HCT116 (cell line): Measurements from ENCODE around the gene EXOSC7. TPM values are rescaled to one million over a fixed set of nuclear protein-coding genes. Genes with fewer than 3 reads are reported as not detected.

Experiments
- ATAC-seq: fragments of 200-7000 bp; cut with Tn5 transposase; 2 replicates; pipeline ENCODE4 v1.9.1; 2020; ENCODE audit warnings: mild to moderate bottlenecking, moderate library complexity
- BruUV-seq: library from RNA; stranded (reverse); fragments of 400-500 nt; replicated peaks from 2 replicates; lab custom pipeline; 2021; lab: Mats Ljungman, UMichigan
- CTCF ChIA-PET: fragments of 300-600 bp; sonication (Branson Sonifier 250); formaldehyde crosslinking; loops from one replicate; lab custom pipeline; 2021; ENCODE audit warnings: antibody characterized with exemption; lab: Charles Lee
- POLR2A ChIA-PET: fragments of 300-600, 350-600 bp; sonication (Branson Sonifier 250); formaldehyde crosslinking; loops from one replicate; lab custom pipeline; 2021; ENCODE audit warnings: antibody characterized with exemption; lab: Charles Lee
- RAD21 ChIA-PET, 2 experiments: fragments of 300-600 bp; sonication (Branson Sonifier 250); formaldehyde crosslinking; loops; one replicate each; lab custom pipeline; 2023; ENCODE audit warnings: low total read pairs in 2 of 2; ENCODE audit not compliant: uncharacterized antibody in 2 of 2, unreplicated experiment in 2 of 2, low non-redundant PET in 1 of 2; lab: Charles Lee
- DNase-seq: peaks from one replicate; pipeline ENCODE4 v3.0.0-alpha.2; 2010; ENCODE audit warnings: low read depth, low spot score
- H2AFZ ChIP-seq: fragments of 200-600 bp; shearing (Covaris generic), sonication (generic); 2 replicates; pipeline ENCODE4 v1.6.1; 2017; ENCODE audit warnings: low read depth, mixed run types, mixed read lengths, antibody characterized with exemption, low read length; ENCODE audit not compliant: poor library complexity, severe bottlenecking
- H3K27ac ChIP-seq: 2 replicates; pipeline ENCODE4 v1.5.1; 2012; ENCODE audit warnings: low read depth, low read length
- H3K27me3 ChIP-seq: fragments of 200-600 bp; sonication (generic); 2 replicates; pipeline ENCODE4 v1.6.1; 2016; ENCODE audit warnings: mixed run types, low read length, mixed read lengths; ENCODE audit not compliant: insufficient read depth
- H3K36me3 ChIP-seq, 2 experiments: fragments of 200-500 bp in 1 of 2; fragments of 200-600 bp in 1 of 2; sonication (Bioruptor generic) in 1 of 2; sonication (generic) in 1 of 2; 2 replicates each; pipeline versions ENCODE4 v1.5.1 to v1.6.1; 2014 to 2016; ENCODE audit warnings: low read length in 2 of 2, inconsistent platforms in 1 of 2, mixed read lengths in 1 of 2, mixed run types in 1 of 2; ENCODE audit not compliant: insufficient read depth in 2 of 2, control insufficient read depth in 1 of 2
- H3K4me1 ChIP-seq, 2 experiments: fragments of 200-600 bp in 1 of 2; sonication (generic) in 1 of 2; 2 replicates each; pipeline versions ENCODE4 v1.5.1 to v1.6.1; 2012 to 2017; ENCODE audit warnings: low read length in 2 of 2, inconsistent platforms in 1 of 2, mild to moderate bottlenecking in 1 of 2, mixed read lengths in 1 of 2, mixed run types in 1 of 2, moderate library complexity in 1 of 2; ENCODE audit not compliant: insufficient read depth in 2 of 2, control insufficient read depth in 1 of 2
- H3K4me2 ChIP-seq: fragments of 200-600 bp; sonication (generic); 2 replicates; pipeline ENCODE4 v1.6.1; 2017; ENCODE audit warnings: mixed run types, low read length, mixed read lengths
- H3K4me3 ChIP-seq, 2 experiments: fragments of 200-600 bp in 1 of 2; sonication (generic) in 1 of 2; replicated peaks in 1 of 2; 2 replicates each; pipeline ENCODE4 v1.5.1; 2011 to 2016; ENCODE audit warnings: low read length in 2 of 2, control low read depth in 1 of 2, low read depth in 1 of 2, mild to moderate bottlenecking in 1 of 2, mixed read lengths in 1 of 2, mixed run types in 1 of 2
- H3K79me2 ChIP-seq: fragments of 200-600 bp; sonication (generic); 2 replicates; pipeline ENCODE4 v1.6.1; 2017; ENCODE audit warnings: mild to moderate bottlenecking, mixed run types, low read length, moderate library complexity, mixed read lengths; ENCODE audit not compliant: insufficient read depth
- H3K9ac ChIP-seq: fragments of 200-600 bp; sonication (generic); 2 replicates; pipeline ENCODE4 v1.6.1; 2016; ENCODE audit warnings: low read length, mixed read lengths
- H3K9me2 ChIP-seq: fragments of 200-600 bp; sonication (generic), shearing (Covaris generic); 2 replicates; pipeline ENCODE4 v1.6.1; 2017; ENCODE audit warnings: mixed run types, mild to moderate bottlenecking, moderate library complexity; ENCODE audit not compliant: insufficient read depth
- H3K9me3 ChIP-seq, 2 experiments: fragments of 200-500 bp in 1 of 2; fragments of 200-600 bp in 1 of 2; sonication (Bioruptor generic) in 1 of 2; sonication (generic) in 1 of 2; 2 replicates each; pipeline ENCODE4 v1.6.1; 2014 to 2017; ENCODE audit warnings: low read length in 2 of 2, mixed read lengths in 2 of 2, inconsistent platforms in 1 of 2, low read depth in 1 of 2, mild to moderate bottlenecking in 1 of 2, mixed run types in 1 of 2, moderate library complexity in 1 of 2; ENCODE audit not compliant: control insufficient read depth in 1 of 2, insufficient read depth in 1 of 2
- H4K20me1 ChIP-seq: fragments of 200-600 bp; sonication (generic), shearing (Covaris generic); 2 replicates; pipeline ENCODE4 v1.6.1; 2017; ENCODE audit warnings: mixed run types, mild to moderate bottlenecking, moderate library complexity; ENCODE audit not compliant: insufficient read depth
- CBX3 ChIP-seq: IDR thresholded peaks from 2 replicates; pipeline ENCODE4 v1.6.1; 2012; ENCODE audit warnings: low read depth
- CTCF ChIP-seq, 3 experiments: fragments of 200-600 bp in 1 of 3; sonication (generic) in 1 of 3; IDR thresholded peaks in 2 of 3; conservative IDR thresholded peaks in 1 of 3; 2 replicates each; pipeline ENCODE4 v1.5.1; 2012 to 2017; ENCODE audit warnings: low read depth in 2 of 3, low read length in 2 of 3, antibody characterized with exemption in 1 of 3, borderline replicate concordance in 1 of 3, control low read depth in 1 of 3, mild to moderate bottlenecking in 1 of 3, mixed read lengths in 1 of 3, mixed run types in 1 of 3, moderate library complexity in 1 of 3; ENCODE audit not compliant: insufficient read depth in 1 of 3
- EGR1 ChIP-seq: IDR thresholded peaks from 2 replicates; pipeline ENCODE4 v1.6.1; 2012; ENCODE audit warnings: low read depth
- ELF1 ChIP-seq: IDR thresholded peaks from 2 replicates; pipeline ENCODE4 v1.6.1; 2012; ENCODE audit warnings: low read depth, borderline replicate concordance
- EZH2 ChIP-seq: fragments of 200-600 bp; sonication (generic); IDR thresholded peaks from 2 replicates; pipeline ENCODE4 v1.6.1; 2017; ENCODE audit warnings: antibody characterized with exemption, mixed run types
- EZH2phosphoT487 ChIP-seq: fragments of 200-600 bp; IDR thresholded peaks from 2 replicates; pipeline ENCODE4 v1.6.1; 2018; ENCODE audit warnings: antibody characterized with exemption, borderline replicate concordance
- FOSL1 ChIP-seq: IDR thresholded peaks from 2 replicates; pipeline ENCODE4 v1.6.1; 2012; ENCODE audit warnings: low read depth
- JUND ChIP-seq: IDR thresholded peaks from 2 replicates; pipeline ENCODE4 v1.6.1; 2012
- POLR2A ChIP-seq: IDR thresholded peaks from 2 replicates; pipeline ENCODE4 v1.7.0; 2011; ENCODE audit warnings: borderline replicate concordance; ENCODE audit not compliant: insufficient read depth, insufficient read length; ENCODE audit errors: extremely low read depth
- POLR2AphosphoS5 ChIP-seq: IDR thresholded peaks from 2 replicates; pipeline ENCODE4 v1.6.1; 2011; ENCODE audit warnings: mild to moderate bottlenecking, low read depth, low read length, moderate library complexity
- RAD21 ChIP-seq: IDR thresholded peaks from 2 replicates; pipeline ENCODE4 v1.6.1; 2012; ENCODE audit warnings: low read depth, mild to moderate bottlenecking
- SIN3A ChIP-seq: IDR thresholded peaks from 2 replicates; pipeline ENCODE4 v1.6.1; 2012; ENCODE audit warnings: low read depth
- SP1 ChIP-seq: IDR thresholded peaks from 2 replicates; pipeline ENCODE4 v1.6.1; 2012; ENCODE audit warnings: low read depth
- SRF ChIP-seq: IDR thresholded peaks from 2 replicates; pipeline ENCODE4 v1.6.1; 2012; ENCODE audit warnings: low read depth
- YY1 ChIP-seq: IDR thresholded peaks from 2 replicates; pipeline ENCODE4 v1.6.1; 2011; ENCODE audit warnings: low read length, low read depth, moderate library complexity, mild to moderate bottlenecking; ENCODE audit not compliant: insufficient replicate concordance; ENCODE audit errors: extremely low read depth
- ZFX ChIP-seq: fragments of 450-650 bp; IDR thresholded peaks from 2 replicates; pipeline ENCODE4 v1.6.1; 2017
- ZNF274 ChIP-seq: fragments of 200-500 bp; sonication (Bioruptor generic); IDR thresholded peaks from 2 replicates; pipeline ENCODE4 v1.6.1; 2014; ENCODE audit warnings: mild to moderate bottlenecking, low read depth, low read length, inconsistent platforms
- intact Hi-C: fragments of 100-400 bp; cut with micrococcal nuclease; formaldehyde crosslinking; loops from 2 replicates; pipeline ENCODE4 v1.10.0; 2022
- total RNA-seq: library from RNA; stranded (reverse); gene quantifications from one replicate; pipeline ENCODE4 v1.2.1, GENCODE V29; 2021; ENCODE audit not compliant: unreplicated experiment
- TF ChIP-seq, protein P1 (sequence below): IDR thresholded peaks from 2 replicates; pipeline ENCODE4 v1.6.1; 2012
- TF ChIP-seq, protein P2 (sequence below): IDR thresholded peaks from 2 replicates; pipeline ENCODE4 v1.6.1; 2011; ENCODE audit warnings: mild to moderate bottlenecking, low read length, moderate library complexity; ENCODE audit not compliant: insufficient replicate concordance; ENCODE audit errors: extremely low read depth

Gene EXOSC7
- total RNA-seq, 1 experiment from 2014 or later, result 72.6 TPM

GRCh38 chr3:44954962-44955361 lies 21.1 kb upstream of the EXOSC7 start:
- Histone ChIP-seq H3K9me2 (no peaks in the 10 kb centered on the region), H3K27ac (no peak overlapping the region), H3K27me3 (no peaks in the 10 kb centered on the region), H3K9ac (no peak overlapping the region), H4K20me1 (no peaks in the 10 kb centered on the region), H3K9me3 (no peaks in the 10 kb centered on the region), H3K4me3 (no peak overlapping the region), H3K4me1 (no peaks in the 10 kb centered on the region), H3K36me3 (no peaks in the 10 kb centered on the region), H2AFZ (no peak overlapping the region), H3K4me2 (no peak overlapping the region), H3K79me2 (peaks cover 12% of the 10 kb centered on the region)
- ATAC-seq (no peak), DNase-seq (no peak)
- ChIA-PET POLR2A (no interaction called here), RAD21 (no interaction called here), CTCF (no interaction called here)
- TF ChIP-seq ZNF274 (no peak), FOSL1 (no peak), SIN3A (no peak), SRF (no peak), EZH2phosphoT487 (no peak), EGR1 (no peak), POLR2AphosphoS5 (no peak), ELF1 (no peak), CTCF (IDR thresholded peaks at IDR 0.05 in 2 of 3, conservative IDR thresholded peaks at IDR 0.05 in 1 of 3; ENCODE audit: borderline replicate concordance in 1 of 3, insufficient read depth in 1 of 3, low read depth in 2 of 3, low read length in 2 of 3) (no peak), RAD21 (no peak), YY1 (no peak), SP1 (no peak), ZFX (no peak), CBX3 (no peak), POLR2A (no peak), EZH2 (no peak), JUND (no peak)
- TF ChIP-seq, protein P1, sequence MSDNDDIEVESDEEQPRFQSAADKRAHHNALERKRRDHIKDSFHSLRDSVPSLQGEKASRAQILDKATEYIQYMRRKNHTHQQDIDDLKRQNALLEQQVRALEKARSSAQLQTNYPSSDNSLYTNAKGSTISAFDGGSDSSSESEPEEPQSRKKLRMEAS, result no peak
- TF ChIP-seq, protein P2, sequence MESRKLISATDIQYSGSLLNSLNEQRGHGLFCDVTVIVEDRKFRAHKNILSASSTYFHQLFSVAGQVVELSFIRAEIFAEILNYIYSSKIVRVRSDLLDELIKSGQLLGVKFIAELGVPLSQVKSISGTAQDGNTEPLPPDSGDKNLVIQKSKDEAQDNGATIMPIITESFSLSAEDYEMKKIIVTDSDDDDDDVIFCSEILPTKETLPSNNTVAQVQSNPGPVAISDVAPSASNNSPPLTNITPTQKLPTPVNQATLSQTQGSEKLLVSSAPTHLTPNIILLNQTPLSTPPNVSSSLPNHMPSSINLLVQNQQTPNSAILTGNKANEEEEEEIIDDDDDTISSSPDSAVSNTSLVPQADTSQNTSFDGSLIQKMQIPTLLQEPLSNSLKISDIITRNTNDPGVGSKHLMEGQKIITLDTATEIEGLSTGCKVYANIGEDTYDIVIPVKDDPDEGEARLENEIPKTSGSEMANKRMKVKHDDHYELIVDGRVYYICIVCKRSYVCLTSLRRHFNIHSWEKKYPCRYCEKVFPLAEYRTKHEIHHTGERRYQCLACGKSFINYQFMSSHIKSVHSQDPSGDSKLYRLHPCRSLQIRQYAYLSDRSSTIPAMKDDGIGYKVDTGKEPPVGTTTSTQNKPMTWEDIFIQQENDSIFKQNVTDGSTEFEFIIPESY, result no peak
- intact Hi-C loops, result no loop called here
- BruUV-seq, result no TSS peak
